Brain pericyte (primary cell): ENCODE results near the gene THAP12.

Experiments used
- DNase-seq: peaks from one replicate; pipeline ENCODE4 v3.0.0-alpha.2; 2012; ENCODE audit warnings: low read depth, low spot score

THAP12 gene

GRCh38 chr11:76380159-76380976 lies 564 bp downstream of the THAP12 start:
- DNase-seq, result no peak

GRCh38 chr11:76379807-76380158 lies 1.1 kb downstream of the THAP12 start:
- DNase-seq, result no peak

GRCh38 chr11:76376746-76377558 lies 4.0 kb downstream of the THAP12 start:
- no peak for DNase-seq

DNA sequence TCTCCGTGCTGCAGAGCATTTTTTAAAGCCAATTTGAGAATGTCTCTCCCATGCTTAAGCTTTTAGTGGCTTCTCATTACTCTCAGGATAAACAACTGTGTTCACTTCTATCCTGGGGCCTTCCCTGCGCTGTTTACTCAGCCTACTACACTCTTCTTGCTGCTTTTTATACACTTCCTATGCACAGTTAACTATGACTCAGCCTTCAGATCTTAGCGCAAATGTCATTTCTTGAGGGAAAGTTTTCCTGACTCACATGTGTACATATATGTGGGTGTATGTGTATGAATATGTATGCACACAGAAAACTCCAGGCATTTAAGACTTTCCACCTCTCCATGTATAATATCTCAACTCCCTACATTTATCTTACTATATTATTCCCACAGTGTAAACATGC lies 9.8 kb downstream of the THAP12 start:
- peak; percentile 33 for DNase-seq

GRCh38 chr11:76369406-76369805 lies 11.5 kb downstream of the THAP12 start:
- no peak for DNase-seq

DNA sequence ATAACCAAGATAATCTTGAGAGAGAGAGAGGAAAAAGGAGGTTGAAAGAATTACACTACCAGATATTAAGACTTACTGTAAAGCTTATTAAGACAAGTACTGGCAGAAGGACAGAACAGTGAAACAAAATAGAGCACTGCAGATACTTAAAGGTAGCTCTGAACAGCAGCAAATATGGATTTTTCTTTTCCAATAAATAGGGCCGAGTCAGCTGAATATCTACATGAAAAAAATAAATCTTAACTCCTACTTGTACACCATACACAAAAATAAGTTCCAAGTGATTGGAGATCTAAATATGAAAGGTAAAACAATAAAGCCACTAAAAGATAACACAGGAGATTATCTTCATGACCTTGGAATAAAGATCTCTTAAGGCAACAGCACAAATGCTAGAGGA lies 12.4 kb downstream of the THAP12 start:
- DNase-seq, result no peak

DNA sequence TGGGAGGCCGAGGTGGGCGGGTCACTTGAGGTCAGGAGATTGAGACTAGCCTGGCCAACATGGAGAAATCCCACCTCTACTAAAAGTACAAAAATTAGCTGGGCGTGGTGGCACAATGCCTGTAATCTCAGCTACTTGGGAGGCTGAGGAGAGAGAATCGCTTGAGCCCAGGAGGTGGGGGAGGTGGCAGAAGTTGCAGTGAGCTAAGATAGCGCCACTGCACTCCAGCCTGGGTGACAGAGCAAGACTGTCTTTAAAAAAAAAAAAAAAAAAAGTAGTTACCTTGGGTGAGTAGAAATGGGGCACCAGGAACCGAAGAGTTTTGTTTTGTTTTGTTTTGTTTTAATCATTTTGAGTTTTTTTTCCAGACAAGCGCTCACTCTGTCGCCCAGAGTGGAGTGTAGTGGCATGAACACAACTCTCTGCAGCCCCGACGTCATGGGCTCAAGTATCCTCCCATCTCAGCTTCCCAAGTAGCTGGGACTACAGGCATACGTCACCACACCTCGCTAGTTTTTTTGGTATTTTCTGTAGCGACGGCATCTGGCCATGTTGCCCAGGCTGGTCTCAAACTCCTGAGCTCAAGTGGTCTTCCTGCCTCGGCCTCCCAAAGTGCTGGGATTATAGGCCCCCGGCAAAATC lies 15.8 kb downstream of the THAP12 start:
- no peak for DNase-seq

DNA sequence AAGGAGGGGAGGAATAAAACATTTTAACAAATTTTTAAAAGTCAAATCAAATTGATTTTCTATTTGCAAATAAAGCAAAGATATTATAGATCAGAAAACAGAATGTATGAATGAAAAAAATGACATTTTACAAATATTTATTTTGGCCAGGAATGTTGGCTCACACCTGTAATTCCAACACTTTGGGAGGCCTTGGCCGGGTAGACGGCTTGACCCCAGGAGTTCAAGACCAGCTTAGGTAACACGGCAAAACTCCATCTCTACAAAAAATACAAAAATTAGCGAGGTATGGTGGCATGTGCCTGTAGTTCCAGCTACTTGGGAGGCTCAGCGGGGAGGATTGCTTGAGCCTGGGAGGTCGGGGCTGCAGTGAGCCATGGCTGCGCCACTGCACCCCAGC lies 18.2 kb downstream of the THAP12 start:
- no peak for DNase-seq

GRCh38 chr11:76361776-76362175 lies 19.2 kb downstream of the THAP12 start:
- no peak for DNase-seq

GRCh38 chr11:76361374-76361773 lies 19.6 kb downstream of the THAP12 start:
- no peak for DNase-seq

DNA sequence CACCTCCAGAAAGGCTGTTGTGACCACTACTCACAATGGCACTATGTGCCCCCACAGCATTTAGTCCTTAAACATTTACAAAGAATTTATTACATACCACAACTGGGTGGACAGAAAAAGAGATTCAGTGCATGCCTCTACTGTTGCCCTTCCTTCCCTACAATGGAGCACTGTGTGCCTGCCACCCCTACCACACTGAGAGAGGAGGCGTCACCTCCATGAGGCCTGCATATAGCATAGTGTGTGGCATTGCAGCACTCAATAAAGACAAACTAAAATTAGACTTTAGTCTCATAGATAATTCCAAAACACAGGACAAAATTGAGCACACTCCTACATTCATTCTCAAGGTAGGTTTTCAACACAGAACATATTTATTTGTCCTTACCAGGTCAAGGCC lies 25.8 kb downstream of the THAP12 start:
- DNase-seq, result no peak

GRCh38 chr11:76348348-76348747 lies 32.6 kb downstream of the THAP12 start:
- no peak for DNase-seq

DNA sequence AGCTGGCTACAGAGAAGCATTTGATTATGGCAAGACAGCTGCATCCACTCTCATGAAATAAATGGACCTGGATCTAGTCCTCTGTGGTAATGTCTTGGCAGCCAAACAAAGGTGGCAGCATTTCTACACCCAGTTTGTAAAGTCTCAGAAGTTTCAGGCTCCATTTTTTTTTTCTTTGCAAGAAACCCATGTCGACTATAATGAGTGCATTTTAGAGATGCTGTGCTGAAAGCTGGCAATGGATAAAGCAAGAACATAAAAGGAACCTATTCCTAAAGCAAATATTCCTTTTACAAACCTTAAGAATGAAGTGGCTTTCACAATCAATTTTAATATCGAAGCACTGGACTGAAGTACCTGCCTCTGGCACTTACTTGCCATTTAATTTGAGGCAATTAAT lies 33.5 kb downstream of the THAP12 start:
- no peak for DNase-seq

- DNase-seq, result no peak
Measured at GRCh38 chr11:76339221-76339620, 41.7 kb downstream of the THAP12 start.

GRCh38 chr11:76337923-76338322 lies 43.0 kb downstream of the THAP12 start:
- no peak for DNase-seq

- DNase-seq, result no peak
Measured at GRCh38 chr11:76337469-76337868, 43.5 kb downstream of the THAP12 start.

GRCh38 chr11:76336597-76336996 lies 44.3 kb downstream of the THAP12 start:
- DNase-seq, result no peak

DNA sequence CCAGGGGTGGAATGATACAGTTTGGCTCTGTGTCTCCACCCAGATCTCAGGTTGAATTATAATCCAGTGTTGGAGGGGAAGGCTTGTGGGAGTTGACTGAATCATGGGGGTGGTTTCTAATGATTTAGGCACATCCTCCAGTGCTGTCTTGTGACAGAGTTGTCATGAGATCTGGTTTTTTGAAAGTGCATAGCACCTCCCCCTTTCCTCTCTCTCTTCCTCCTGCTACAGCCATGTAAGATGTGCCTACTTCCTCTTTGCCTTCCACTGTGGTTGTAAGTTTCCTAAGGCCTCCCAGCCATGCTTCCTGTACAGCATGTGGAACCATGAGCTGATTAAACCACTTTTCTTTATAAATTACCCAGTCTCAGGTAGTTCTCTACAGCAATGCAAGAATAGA lies 45.1 kb downstream of the THAP12 start:
- no peak for DNase-seq

GRCh38 chr11:76334826-76335389 lies 46.0 kb downstream of the THAP12 start:
- DNase-seq, result no peak

DNA sequence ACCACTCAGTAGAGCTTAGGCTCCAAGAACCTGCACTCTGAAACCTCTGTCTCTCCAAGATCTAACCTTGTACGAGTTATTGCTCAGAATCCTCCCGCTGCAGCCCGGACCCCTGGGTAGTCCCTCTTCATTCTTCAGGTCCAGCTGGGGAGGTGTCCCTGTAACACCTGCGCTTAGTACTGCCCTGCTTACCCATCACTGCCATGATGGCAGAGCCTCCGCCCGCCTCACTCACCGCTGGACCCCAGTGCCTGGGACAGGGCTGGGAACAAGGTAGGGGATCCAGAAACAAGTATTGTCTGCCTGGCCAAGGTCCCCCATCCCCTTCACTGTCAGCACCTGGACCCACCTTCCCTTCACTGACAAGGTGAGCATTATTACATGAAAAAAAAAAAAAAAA lies 50.3 kb downstream of the THAP12 start:
- no peak for DNase-seq

- no peak for DNase-seq
Measured at GRCh38 chr11:76329983-76330382, 50.9 kb downstream of the THAP12 start.

GRCh38 chr11:76329084-76329648 lies 51.8 kb downstream of the THAP12 start:
- no peak for DNase-seq
